CD4-positive, alpha-beta T cell treated with Interleukin-1 beta for 1 hour (primary cell): ENCODE results near the gene CRABP2.
A peak's percentile ranks its signal among the peaks of the same experiment; 100 is the strongest.

Experiments
- DNase-seq, 2 donors: peaks; one replicate each; pipeline ENCODE4 v3.0.0-alpha.2; 2020 to 2022

CRABP2 gene

DNA sequence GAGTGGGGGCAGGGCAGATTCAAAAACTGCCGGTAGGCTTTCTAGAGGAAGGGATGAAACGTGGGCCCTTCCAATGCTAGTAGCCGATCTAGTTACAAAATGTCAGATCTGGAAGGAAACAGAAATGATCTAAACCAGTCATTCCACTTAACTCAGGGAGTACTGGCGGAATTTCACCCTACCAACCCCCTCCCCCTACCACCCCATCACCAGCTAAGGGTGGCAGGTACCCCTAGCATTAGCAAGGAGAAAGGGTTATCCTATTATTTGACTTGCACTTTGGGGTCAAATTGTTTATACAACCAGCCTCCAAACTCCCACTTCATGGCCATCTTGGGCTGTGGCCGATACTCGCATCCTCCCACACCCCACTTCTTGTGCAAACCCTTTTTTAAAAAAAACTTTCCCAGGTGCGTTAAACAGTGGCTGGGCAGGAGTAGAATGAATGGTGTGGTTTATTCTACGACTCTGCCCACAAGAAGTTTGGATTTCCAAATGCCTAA, 36.1 kb upstream of the CRABP2 start:
- no peak for DNase-seq

DNA sequence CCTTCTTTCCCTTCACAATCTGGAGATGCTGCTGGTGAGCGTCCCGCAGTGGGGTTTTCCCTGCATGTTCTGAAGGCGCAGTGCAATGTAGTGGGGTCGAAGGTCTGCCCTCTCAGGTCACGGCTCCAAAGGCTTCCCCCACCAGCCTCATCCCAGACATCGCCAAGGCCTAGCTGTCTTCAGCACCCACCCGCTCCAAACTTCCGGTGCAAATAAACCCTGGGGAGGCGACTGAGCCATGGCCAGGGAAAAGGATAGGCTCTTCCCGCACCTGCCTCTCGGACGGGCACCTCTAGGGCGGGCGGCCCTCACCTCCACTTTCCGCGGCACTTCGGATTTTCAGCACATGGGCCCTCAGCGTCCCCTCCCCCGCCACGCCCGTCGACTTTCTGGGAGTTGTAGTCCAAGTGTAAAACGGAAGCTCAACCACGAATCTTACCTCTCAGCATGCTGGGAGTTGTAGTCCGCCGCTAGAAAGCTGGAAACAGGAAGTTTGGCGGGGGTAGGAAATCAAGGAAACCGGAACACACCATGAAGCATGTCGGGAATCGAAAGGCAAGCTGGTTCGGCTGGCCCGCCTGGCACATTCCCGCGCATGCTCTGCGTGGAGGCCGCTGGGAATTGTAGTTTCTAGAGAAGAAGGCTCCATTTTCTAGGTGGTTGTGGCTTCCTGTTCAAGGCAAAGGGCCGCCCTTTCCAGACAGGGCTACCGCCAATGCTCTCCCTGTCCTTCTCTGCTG, 35.5 kb upstream of the CRABP2 start, which contains the start of gene MRPL24:
Gene MRPL24 (minus strand): TSS at position 348 of the 740 bp plus-strand sequence. CDS start 2,384 bp downstream, outside the sequence.
- DNase-seq: peak; percentile 99

DNA sequence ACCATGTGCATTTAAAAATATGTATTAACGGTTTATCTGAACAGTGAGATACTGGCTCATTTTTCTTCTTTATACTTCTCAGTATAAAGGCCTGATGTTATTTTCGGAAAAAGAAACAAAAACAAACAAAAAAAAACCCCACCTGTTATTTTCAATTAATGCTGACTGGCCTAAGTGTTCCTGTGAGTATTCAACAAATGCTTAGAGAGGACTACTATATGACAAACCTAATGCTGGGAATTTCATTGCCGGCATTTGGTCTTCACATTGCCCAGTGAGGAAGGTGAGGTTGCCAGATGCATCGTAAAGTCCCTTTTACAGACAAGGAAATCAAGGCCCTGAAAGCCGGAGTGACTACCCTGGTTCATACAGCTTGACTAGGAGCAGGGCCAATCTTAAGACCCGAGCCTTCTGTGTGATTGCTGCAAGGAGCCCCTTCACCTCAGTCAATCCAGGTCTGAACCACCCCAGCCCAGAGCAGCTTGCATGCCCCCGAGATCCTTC, 34.9 kb upstream of the CRABP2 start:
- DNase-seq: no peak

DNA sequence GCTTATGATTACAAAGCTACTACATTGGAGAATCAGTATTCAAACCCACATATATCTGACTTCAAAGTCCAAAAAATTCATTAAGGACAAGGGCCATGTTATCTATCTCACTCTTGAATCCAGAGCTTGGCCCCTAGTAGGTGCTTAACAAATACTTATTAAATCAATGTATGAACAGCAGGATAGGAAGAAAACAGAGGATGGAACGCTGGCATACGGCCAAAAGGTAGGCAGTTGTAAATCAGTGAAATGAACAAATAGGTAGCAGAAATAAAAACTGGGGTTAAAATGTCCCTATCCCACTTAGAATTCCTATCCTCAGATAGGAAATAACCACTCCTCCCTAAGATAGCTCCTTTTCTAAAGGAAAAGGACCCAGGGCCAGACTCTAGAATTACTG, 33.5 kb upstream of the CRABP2 start:
- no peak for DNase-seq

DNA sequence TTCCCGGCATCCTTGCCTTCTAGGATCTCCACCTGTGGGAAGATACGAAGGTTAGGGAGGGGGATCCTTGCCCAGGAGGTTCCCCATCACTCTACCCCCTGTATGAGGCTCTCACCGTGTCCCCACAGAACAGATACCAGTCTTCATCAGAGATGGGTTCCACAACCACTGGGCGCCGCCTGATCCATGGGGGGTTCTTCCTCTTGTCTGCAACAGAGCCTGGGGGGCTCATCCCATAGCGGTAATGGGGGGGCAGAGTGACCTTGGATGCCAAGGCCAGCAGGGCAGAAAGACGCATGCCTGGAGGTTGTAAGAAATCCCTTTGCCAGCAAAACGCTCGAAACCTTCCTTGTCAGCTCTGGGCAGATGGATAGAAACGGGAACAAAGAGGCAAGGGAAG, 33.0 kb upstream of the CRABP2 start:
- DNase-seq: no peak

DNA sequence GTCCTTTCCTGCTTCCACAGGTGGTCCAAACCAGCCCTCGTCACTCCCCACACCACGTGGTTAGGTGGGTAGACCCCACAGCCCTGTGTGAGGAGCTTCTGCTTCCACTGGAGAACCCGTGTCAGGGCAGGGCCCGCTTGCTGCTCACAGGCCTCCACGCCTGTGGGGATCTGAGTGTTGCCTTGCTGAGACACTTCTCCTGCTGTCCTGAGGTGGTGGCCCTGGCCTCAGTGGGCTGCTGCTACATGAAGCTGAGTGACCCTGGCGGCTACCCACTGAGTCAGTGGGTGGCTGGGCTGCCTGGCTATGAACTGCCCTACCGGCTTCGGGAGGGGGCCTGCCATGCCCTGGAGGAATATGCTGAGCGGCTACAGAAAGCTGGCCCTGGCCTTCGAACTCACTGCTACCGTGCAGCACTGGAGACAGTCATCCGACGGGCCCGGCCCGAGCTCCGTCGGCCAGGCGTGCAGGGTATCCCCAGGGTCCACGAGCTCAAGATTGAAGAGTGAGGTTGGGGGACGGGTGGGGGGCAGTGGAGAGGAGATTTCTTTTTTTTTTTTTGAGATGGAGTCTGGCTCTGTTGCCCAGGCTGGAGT, 28.7 kb upstream of the CRABP2 start:
- DNase-seq: no peak

DNA sequence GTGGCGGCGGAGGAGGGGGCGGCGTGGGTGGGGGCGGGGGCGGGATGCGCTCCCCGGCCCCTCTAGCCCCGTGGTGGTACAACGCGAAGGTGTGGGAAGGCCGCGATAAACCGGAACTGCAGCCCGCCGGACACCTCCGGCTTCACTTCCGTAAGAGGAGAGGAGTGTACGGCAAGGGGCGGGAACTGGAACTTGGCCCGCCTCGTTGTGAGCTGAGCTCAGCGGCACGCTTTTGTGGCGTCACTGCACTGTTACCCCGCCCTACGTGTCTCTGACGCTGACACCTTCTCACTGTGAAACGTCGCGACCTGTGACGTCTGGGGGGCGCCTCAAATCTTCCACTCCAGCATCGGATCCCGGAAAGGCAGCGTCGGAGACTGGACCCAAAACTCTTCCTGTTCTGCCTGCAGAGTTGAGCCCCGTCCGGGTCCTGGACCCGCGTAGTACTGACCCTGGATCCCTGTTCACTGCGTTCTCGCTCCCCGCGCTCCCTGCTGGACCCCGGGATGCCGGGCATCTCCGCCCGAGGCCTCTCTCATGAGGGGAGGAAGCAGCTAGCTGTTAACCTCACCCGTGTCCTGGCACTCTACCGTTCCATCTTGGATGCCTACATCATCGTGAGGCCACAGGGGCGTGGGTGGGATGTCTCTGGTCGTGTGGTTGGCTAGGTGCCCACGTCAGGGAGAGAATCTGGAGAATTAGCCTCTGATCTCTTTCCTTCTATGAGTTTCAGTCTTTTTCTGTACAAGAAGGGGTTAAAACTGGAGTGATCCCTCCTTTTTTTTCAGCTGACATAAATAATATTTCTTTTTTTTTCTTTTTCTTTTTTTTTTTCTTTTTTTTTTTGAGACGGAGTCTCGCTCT, 23.4 kb upstream of the CRABP2 start, which contains the start of gene ISG20L2:
Gene ISG20L2 (minus strand): TSS at position 168 of the 864 bp plus-strand sequence. CDS start 1,114 bp downstream, outside the sequence.
- DNase-seq: peak; percentile 96 to 97

DNA sequence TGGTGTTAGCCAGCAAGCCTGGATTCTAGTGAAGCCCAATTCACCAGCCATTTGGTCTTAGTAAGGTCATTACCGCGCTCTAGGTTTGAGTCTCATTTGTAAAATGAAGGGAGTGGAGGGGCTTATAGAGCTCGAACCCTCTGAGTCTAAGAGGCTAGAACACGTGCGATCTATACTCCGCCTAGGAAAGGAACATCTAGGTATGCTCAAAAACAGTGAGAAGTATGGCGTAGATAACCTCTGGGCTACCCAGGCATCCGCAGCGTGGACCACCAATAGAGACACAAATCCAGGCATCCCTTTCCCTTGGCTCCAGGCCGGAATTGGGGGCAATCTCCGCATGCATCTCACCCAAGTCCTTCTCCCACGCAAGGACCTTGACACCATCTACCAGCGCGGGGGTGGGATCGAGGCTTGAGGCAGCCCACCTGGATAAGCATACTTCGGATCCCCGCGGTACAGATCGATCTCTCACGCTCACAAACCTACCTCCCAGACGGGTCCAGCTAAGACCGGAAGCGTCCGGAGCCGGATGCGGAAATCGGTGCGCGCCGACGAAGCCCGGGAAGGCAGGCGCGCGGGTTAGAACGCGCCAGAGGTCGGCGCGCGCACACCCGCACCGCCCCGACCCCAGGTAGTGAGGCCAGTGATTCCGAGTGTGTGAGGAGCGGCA, 22.7 kb upstream of the CRABP2 start, which contains the start of gene METTL25B:
Gene METTL25B (plus strand): TSS at position 544 of the 673 bp plus-strand sequence. CDS start 636 bp downstream, outside the sequence.
- peak; percentile 78 to 80 for DNase-seq

DNA sequence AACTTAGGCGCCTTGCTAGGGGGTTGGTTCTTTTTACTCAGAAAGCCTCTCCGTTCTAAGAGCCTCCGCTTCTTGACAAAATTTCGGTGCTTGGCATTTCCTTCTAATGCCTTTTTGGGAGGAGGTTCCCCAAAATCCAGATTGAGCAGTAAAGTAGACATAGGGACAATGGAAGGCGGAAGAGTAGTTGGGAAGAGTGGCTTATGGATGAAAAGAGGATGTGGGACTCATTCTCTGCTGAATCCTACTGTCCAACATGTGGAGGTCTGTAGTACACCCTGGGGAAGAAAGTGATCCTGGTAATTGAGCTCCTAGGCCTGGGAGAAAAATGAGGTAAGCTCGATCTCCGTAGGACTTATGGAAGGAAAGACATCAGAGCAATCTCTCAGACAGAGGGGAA, 22.1 kb upstream of the CRABP2 start:
- no peak for DNase-seq

DNA sequence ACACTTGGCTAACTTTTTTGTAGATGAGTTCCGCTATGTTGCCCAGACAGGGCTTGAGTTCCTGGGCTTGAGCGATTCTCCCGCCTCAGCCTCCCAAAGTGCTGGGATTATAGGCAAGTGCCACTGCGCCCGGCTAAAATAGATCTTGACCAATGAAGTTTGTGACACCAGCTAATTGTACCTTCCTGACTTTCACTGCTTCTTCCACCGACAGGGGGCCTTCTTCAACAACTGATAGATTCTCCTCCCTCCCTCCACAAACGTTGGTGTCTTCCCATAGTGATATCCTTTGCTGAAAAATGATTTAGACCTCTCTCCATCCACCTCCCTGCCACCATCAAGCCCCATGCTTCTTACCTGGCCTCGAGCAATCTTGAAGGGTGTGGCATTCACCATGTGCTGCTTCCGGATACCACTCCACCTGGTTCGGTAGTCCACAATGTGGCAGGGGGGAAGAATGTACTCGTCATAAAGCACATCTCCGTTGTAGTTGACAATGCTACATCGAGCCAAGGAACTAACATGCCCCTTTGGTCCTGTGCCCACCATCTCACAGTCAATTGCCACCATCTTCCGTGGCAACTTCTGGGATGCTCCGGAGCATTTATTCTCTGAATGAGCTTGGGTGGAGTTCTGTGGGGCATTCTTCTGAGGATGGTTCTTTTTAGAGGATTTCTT, 21.3 kb upstream of the CRABP2 start:
- DNase-seq: peak; percentile 46 to 60

DNA sequence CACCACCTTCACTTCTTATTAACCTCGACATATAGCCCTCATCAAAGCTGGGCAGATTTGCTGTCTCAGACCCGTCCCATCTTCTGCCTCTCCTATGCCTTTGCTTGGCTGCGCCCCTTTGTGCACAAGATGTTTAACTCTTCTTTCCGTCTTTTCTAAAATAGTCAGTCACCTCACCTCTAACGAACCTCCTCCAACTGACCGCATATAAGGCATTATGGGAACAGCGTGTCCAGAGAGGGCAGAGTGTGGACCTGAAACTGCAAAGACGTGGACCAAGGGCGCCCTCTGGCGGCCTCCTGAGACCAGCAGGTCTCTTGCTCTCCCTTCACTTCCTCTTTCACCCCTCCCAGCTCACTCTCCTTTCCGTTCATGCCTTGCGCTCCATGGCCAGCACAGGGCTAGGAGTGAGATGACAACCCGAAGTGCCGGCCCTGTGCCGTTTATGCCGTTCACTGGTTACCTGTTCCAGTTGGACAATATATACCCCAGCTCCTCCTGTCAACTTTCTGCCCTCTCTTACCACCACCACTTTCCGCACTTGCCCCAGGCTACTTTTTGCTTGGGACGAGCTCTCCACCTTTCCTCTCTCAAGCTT, 20.4 kb upstream of the CRABP2 start:
- DNase-seq: peak; percentile 80 to 84

DNA sequence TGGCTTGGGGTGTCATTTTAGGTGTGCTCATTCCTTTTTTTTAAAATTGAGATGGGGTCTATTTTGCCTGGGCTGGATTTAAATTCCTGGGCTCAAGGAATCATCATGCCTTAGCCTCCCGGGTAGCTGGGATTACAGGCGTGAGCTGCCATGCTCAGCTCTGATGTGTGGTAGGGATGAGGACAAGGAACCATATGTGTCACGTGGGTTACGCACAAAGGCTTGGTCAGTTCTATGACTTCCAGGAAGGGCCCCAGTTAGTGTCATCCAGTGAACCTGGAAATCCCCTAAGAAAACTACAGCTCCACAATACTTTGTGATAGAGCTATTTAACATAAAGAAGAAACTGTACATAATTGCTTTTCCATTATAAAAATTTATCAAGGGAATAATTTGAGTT, 16.2 kb upstream of the CRABP2 start:
- no peak for DNase-seq

DNA sequence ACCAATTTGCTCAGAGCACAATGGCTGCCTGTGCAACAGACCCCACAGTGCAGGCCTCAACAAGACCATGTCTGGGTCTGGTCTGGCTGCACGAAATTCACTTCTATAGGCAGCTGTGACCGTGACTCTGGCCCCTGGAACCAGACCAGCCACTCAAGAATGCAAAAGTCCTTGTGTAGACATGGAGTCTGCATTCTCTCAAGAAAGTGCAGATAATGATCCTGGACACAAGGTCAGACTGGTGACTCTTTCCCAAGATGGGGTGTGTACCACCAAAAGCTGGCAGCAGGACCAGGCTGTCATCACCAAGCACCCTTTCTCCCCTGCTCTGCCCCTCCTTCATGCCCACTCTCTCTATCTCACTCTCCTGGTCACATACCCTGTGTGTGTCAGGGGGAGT, 15.7 kb upstream of the CRABP2 start:
- DNase-seq: no peak

DNA sequence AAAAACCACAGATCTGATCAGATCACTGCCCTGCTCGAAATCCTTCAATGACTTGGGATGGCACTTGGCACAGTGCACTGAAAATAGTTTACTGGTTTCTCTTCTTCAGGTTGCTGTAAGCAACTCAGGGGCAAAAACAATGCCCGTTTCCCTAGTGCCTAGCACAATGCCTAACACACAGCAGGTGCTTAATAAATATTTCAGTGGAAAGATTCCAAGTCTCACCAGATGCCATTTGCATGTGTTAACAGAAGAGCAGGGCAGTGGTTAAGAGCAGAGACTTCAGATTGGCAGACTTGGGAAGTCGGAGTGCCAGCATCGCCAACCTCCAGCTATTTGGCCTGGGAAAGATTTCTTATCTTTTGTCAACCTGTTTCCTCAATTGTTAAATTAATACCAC, 12.0 kb upstream of the CRABP2 start:
- no peak for DNase-seq

DNA sequence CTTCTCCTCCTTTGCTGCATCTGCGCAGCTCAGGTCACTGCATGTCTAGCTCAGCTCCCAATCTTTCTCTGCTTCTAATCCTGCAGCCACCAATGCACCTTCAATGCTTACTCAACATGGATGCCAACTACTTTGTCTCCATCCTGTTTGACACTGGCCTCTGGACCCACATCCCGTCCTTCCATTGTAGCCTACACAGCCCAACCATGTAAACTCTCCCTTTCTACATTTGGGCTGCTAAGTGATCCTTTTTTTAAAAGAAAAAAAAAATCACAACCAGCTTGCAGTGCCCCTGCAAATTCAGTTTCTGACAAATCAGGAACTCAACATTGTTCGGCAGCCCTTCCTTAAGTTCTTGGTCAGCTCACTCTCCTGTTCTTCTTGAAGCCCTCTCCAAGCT, 9.4 kb upstream of the CRABP2 start:
- no peak for DNase-seq

DNA sequence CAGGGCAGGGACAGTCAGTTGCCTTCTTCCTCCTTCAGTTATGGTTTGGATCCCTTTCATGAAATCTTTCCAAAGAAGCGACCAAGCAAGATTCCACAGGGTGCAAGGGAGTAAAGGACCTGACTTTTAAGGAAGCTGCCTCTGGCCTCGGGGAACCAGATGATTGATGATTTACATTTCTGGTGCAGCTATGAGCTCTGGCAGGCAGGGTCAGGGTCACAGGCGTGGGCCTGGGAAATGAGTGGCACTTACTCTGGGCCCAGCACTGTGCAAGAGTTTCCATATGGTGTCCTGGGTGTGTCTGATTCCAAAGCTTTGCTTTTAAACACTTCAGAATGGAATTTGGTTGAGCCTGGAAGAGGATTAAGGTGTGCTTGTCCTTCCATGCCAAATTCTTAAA, 7.2 kb upstream of the CRABP2 start:
- DNase-seq: no peak

DNA sequence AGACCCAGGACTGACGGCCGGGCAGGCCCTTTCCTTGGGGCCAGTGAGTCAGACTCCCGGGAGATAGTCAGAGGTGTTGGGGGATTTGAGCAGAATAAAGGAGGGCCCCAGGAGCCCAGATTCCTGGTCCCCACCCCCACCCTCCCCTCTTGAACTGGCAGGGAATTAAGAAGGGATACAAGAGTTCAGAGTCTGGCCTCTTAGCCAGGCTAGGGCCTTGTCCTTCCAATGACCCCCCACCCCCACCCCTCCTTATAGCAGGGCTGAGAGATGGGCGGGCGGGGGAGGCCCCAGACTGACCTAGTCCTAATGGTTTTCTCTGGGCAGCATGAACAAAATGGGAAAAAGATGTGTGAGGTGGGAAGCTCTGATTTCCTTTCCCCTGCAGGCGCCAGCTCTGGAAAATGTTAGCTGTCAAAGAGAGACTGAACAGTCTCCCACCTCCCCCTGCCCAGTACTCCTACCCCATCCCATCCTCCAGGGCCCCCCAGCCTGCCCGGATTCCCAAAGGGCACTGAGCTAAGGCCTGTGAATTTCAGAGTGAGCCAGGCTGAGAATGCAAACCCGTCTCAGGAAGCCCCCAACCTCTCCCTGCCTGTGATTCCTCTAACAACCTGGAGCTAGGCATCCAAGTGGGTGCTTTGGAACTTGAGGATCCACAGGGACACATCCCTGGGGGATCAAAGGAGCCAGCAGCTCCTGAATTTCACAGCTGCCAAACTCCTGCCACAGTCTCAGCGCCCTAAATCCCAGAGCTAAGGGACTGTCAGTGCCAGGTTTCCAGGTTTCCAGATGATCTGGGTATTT, 5.8 kb upstream of the CRABP2 start:
- no peak for DNase-seq

DNA sequence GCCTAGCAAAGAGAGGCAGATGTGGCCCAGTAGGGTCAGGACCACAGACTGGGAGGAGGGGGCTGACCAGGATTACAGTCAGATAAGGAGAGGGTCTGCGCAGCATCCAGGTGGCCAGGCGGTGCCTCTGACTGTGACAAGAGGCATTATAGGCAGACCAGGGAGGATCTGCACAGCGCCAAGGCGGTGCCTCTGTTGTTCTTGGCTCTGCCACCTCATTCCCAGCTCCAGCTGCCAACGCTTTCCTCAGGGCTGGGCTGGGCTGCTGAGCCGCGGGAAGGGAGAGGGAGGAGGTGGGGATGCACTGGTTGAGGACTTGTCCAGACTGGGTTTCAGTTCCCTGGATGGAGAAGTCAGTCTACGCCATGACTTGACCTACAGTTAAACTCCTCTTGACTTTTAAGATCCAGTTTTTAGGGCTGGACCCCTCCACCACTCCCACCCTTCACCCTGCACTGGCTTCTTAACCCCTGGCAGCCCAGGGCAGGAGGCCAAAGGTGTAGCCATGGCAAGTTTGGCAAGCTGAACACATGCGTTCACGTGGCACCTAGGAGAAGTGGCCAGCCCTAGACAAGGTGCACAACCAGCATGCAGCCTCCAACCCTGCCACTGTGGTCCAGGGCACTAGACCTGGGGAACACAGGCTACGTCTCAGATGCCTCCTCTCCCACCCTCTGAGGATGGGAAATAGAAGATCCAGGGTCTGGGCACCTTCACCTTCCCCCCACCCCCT, 4.5 kb upstream of the CRABP2 start:
- no peak for DNase-seq

DNA sequence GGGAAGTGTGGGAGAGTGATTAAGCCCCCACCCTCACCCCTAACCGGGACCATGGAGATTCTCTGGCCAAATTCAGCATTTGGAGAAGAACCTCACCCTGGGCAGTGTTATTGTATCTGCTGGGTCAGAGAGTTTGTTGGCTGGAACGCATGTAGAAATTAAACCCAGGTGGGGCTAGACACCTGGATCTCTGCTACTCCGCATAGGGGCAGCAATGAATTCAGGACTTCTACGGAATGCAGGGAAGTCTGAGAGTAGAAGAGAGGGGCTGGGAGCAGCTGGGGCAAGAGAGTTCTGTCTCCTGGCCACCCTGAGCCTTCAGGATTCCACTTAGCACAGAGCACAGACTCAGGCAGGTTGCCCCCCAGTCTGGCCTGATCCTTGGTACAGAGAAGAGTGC, 3.6 kb upstream of the CRABP2 start:
- no peak for DNase-seq

DNA sequence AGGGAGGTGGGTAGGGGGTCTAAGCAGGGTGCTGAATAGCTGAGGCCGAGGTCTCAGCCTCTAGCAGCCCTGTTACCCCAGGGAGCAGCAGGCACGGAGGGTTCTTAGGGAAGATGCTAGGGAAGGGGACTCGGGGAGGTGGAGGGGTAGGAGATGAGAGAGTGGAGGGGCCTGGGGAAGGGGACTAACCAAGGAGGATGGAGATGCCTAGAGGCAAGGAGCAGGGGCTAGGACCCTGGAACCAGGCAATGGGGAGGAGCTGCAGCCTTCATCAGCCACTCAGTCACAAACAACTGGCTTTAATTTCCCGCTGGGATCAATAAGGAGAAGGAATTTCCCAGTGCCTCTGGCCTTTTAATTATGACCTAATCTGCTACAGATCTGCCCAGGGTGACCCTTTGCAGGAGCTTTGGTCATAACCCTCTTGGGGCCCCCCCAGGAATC, 2.9 kb upstream of the CRABP2 start:
- no peak for DNase-seq
